OCI-LY1 (cell line): Measurements from ENCODE around the gene FLVCR2.

ENCODE experiments used
- H2AFZ ChIP-seq: fragments of 200-600 bp; sonication (generic), shearing (Covaris generic); 2 replicates; pipeline ENCODE4 v1.6.0; 2014; ENCODE audit warnings: antibody characterized with exemption, mild to moderate bottlenecking, low read length
- H3F3A ChIP-seq: fragments of 200-600 bp; sonication (generic), shearing (Covaris generic); 2 replicates; pipeline ENCODE4 v1.6.0; 2014; ENCODE audit warnings: mild to moderate bottlenecking, antibody characterized with exemption, low read length, moderate library complexity; ENCODE audit not compliant: insufficient read depth
- H3K27ac ChIP-seq: fragments of 200-600 bp; sonication (generic); 2 replicates; pipeline ENCODE4 v1.5.1; 2014; ENCODE audit warnings: low read length, mixed run types, mild to moderate bottlenecking, low read depth; ENCODE audit not compliant: poor library complexity, severe bottlenecking
- H3K27me3 ChIP-seq: fragments of 200-600 bp; sonication (generic); 2 replicates; pipeline ENCODE4 v1.6.0; 2014; ENCODE audit warnings: antibody characterized with exemption, mild to moderate bottlenecking, low read length, moderate library complexity; ENCODE audit not compliant: insufficient read depth
- H3K36me3 ChIP-seq: fragments of 200-600 bp; sonication (generic); 2 replicates; pipeline ENCODE4 v1.6.1; 2014; ENCODE audit warnings: mild to moderate bottlenecking, antibody characterized with exemption, low read length, moderate library complexity, mixed read lengths; ENCODE audit not compliant: insufficient read depth
- H3K4me1 ChIP-seq: fragments of 200-600 bp; sonication (generic); 2 replicates; pipeline ENCODE4 v1.5.1; 2014; ENCODE audit warnings: mild to moderate bottlenecking, low read length, moderate library complexity; ENCODE audit not compliant: insufficient read depth, severe bottlenecking
- H3K4me2 ChIP-seq: fragments of 200-600 bp; sonication (generic), shearing (Covaris generic); 2 replicates; pipeline ENCODE4 v1.6.1; 2014; ENCODE audit warnings: low read length
- H3K4me3 ChIP-seq: fragments of 200-600 bp; sonication (generic); 2 replicates; pipeline ENCODE4 v1.5.1; 2014; ENCODE audit warnings: low read length, low read depth, mild to moderate bottlenecking, mixed read lengths; ENCODE audit not compliant: poor library complexity, severe bottlenecking
- H3K79me2 ChIP-seq: fragments of 200-600 bp; shearing (Covaris generic); 2 replicates; pipeline ENCODE4 v1.6.1; 2016; ENCODE audit warnings: mixed run types, low read length, mixed read lengths; ENCODE audit not compliant: insufficient read depth
- H3K9ac ChIP-seq: fragments of 200-600 bp; sonication (generic), shearing (Covaris generic); 2 replicates; pipeline ENCODE4 v1.6.1; 2014; ENCODE audit warnings: mild to moderate bottlenecking, low read length, mixed read lengths
- H3K9me2 ChIP-seq: fragments of 200-600 bp; sonication (generic), shearing (Covaris generic); 2 replicates; pipeline ENCODE4 v1.6.1; 2014; ENCODE audit warnings: low read depth, mild to moderate bottlenecking, low read length, mixed read lengths
- H3K9me3 ChIP-seq: fragments of 200-600 bp; shearing (Covaris generic); 2 replicates; pipeline ENCODE4 v1.6.1; 2014; ENCODE audit warnings: low read length, mixed read lengths
- H4K20me1 ChIP-seq: fragments of 200-600 bp; sonication (generic), shearing (Covaris generic); 2 replicates; pipeline ENCODE4 v1.6.0; 2016; ENCODE audit warnings: mild to moderate bottlenecking, low read length; ENCODE audit not compliant: insufficient read depth
- EZH2 ChIP-seq: fragments of 200-600 bp; sonication (generic), shearing (Covaris generic); IDR thresholded peaks from 2 replicates; pipeline ENCODE4 v1.8.0; 2017; ENCODE audit warnings: borderline replicate concordance, mixed run types, mild to moderate bottlenecking, antibody characterized with exemption, low read length, moderate library complexity, mixed read lengths
- TF ChIP-seq, protein P1 (sequence below): fragments of 200-600 bp; sonication (generic), shearing (Covaris generic); IDR thresholded peaks from 2 replicates; pipeline ENCODE4 v1.5.1; 2017; ENCODE audit warnings: mild to moderate bottlenecking, antibody characterized with exemption, low read length, moderate library complexity, mixed read lengths

FLVCR2 gene

DNA sequence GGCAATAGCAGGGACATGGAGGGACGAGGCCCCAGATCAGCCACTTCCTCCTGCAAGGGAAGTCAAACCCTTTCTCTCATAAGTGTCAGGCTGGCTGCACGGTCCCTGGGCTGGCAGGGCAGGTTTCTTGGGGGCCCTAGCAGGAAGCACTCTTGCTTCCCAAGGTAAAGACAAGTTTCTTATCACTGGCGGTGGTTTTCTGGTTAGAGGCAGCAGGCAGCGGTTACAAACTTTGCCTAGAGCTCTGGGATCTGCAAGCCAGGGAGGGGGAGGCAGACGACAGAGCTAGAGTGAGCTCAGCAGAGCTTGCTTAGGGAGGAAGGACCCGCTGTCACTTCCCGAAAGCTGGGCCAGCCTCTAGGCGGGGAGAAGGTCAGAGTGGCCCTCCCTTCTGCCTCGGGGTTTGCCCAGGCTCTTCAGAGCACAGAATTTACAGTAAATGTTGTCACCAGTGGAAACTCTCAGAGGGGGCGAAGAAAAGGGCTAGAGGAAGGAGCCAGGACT, 35.8 kb upstream of the FLVCR2 start:
- no peaks in the 10 kb centered on the region for H4K20me1 ChIP-seq
- no peaks in the 10 kb centered on the region for H3K9me2 ChIP-seq
- H3K36me3 ChIP-seq = no peaks in the 10 kb centered on the region
- H3K9me3 ChIP-seq = no peaks in the 10 kb centered on the region
- H3K9ac ChIP-seq = no peak overlapping the region
- H3F3A ChIP-seq = no peaks in the 10 kb centered on the region
- H2AFZ ChIP-seq = no peak overlapping the region
- H3K27ac ChIP-seq = no peak overlapping the region
- peak overlapping the region; percentile 3; the same call in 1 of the 2 replicates for H3K4me2 ChIP-seq
- H3K4me3 ChIP-seq = no peak overlapping the region
- H3K79me2 ChIP-seq = no peaks in the 10 kb centered on the region
- H3K4me1 ChIP-seq = peaks cover 11% of the 10 kb centered on the region
- no peak for TF ChIP-seq EZH2
- TF ChIP-seq, protein P1, sequence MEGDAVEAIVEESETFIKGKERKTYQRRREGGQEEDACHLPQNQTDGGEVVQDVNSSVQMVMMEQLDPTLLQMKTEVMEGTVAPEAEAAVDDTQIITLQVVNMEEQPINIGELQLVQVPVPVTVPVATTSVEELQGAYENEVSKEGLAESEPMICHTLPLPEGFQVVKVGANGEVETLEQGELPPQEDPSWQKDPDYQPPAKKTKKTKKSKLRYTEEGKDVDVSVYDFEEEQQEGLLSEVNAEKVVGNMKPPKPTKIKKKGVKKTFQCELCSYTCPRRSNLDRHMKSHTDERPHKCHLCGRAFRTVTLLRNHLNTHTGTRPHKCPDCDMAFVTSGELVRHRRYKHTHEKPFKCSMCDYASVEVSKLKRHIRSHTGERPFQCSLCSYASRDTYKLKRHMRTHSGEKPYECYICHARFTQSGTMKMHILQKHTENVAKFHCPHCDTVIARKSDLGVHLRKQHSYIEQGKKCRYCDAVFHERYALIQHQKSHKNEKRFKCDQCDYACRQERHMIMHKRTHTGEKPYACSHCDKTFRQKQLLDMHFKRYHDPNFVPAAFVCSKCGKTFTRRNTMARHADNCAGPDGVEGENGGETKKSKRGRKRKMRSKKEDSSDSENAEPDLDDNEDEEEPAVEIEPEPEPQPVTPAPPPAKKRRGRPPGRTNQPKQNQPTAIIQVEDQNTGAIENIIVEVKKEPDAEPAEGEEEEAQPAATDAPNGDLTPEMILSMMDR = no peak
- peaks cover 5% of the 10 kb centered on the region; the same call in 1 of the 2 replicates for H3K27me3 ChIP-seq

DNA sequence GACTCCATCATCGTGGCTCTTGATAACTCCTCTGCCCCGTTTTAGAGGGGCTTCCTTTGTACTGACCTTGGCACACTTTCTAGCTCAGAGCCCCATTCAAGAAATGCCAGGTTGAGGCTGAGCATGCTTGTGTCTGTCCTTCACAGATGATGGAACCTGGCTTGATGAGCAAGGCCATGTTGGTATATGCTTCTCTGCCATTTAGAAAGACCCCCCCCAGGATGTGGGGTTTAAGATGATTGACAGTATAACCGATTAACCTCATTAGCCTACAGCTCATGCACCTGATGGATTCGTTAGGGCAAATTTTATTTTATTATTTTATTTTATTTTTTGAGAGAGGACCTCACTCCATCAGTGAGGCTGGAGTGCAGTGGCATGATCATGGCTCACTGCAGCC, 35.2 kb upstream of the FLVCR2 start:
- no peaks in the 10 kb centered on the region for H3K9me2 ChIP-seq
- TF ChIP-seq EZH2 = no peak
- TF ChIP-seq, protein P1 = no peak
- H3K9ac ChIP-seq = no peak overlapping the region
- H3K4me2 ChIP-seq = peak overlapping the region; percentile 3; the same call in 1 of the 2 replicates
- H2AFZ ChIP-seq = no peak overlapping the region
- H3K4me1 ChIP-seq = peaks cover 11% of the 10 kb centered on the region
- H4K20me1 ChIP-seq = no peaks in the 10 kb centered on the region
- H3K27ac ChIP-seq = no peak overlapping the region
- H3F3A ChIP-seq = no peaks in the 10 kb centered on the region
- no peaks in the 10 kb centered on the region for H3K9me3 ChIP-seq
- H3K79me2 ChIP-seq = no peaks in the 10 kb centered on the region
- H3K27me3 ChIP-seq = peaks cover 5% of the 10 kb centered on the region; the same call in 1 of the 2 replicates
- no peak overlapping the region for H3K4me3 ChIP-seq
- no peaks in the 10 kb centered on the region for H3K36me3 ChIP-seq

DNA sequence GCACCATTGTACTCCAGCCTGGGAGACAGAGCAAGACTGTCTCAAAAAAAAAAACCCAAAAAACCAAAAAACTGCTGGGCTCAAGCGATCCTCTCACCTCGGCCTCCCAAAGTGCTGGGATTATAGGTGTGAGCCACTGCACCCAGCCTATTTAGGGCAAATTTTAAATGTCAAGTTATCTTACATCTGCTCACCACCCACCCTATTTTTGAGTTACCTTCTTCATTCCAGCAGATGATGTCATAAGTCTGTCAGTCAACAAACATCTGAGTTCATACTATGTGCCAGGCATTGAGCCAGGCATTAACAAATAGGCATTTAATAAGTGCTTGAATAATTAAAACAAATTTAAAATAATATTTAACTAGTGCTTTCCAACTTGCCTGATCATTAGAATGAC, 34.6 kb upstream of the FLVCR2 start:
- Histone ChIP-seq H3F3A (no peaks in the 10 kb centered on the region), H4K20me1 (no peaks in the 10 kb centered on the region), H3K79me2 (no peaks in the 10 kb centered on the region), H3K4me2 (no peak overlapping the region), H3K4me1 (peaks cover 11% of the 10 kb centered on the region), H3K4me3 (no peak overlapping the region), H3K36me3 (no peaks in the 10 kb centered on the region), H3K9me2 (no peaks in the 10 kb centered on the region), H2AFZ (no peak overlapping the region), H3K9ac (no peak overlapping the region), H3K9me3 (no peaks in the 10 kb centered on the region), H3K27ac (no peak overlapping the region), H3K27me3 (peaks cover 5% of the 10 kb centered on the region; the same call in 1 of the 2 replicates)
- no peak for TF ChIP-seq EZH2
- TF ChIP-seq, protein P1 = no peak
